ENCODE results near the gene ZNF648.

DNA sequence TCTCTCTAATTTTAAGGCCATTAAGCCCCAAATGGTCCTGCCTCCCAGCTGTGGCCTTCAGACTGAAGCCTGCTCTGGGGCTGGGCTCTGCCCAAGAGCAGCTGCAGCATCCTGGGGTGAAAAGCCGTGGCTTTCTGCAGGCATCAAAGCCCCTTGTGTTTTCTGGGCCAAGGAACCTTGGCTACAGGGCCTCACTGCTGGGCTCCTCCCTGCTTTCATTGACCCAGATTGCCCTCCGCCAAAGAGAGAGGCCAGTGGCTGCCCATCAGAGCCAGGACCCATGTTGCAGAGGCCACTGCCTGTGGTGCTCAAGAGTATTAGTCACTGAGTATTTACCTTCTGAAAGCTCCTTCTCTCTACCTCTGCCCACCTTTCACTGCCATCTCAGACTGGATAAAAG, 1.6 kb downstream of the ZNF648 start:
- TF ChIP-seq FOXM1 (IDR thresholded peaks at IDR 0.05; ENCODE audit: borderline replicate concordance) (no peak), ARNT (IDR thresholded peaks at IDR 0.05) (no peak), FOXK2 (IDR thresholded peaks at IDR 0.05) (no peak), SP1 (IDR thresholded peaks at IDR 0.05) (no peak), ELF4 (IDR thresholded peaks at IDR 0.05) (no peak), LEF1 (IDR thresholded peaks at IDR 0.05; ENCODE audit: borderline replicate concordance) (no peak)

Data from HEK293T (cell line).